Stimulated activated CD8-positive, alpha-beta memory T cell treated with anti-CD3 and anti-CD28 coated beads, Interleukin-15, amount 100 ng/mL, for 24 hours (primary cell): ENCODE results near the gene INTS2.
"Not testable (repeated sequence)": the region's sequence is repeated elsewhere in the genome, so short reads cannot be mapped to it uniquely, and the experiment has no call there.

Experiments used
- DNase-seq: peaks from one replicate; pipeline ENCODE4 v3.0.0-alpha.2; 2020; ENCODE audit warnings: low read depth

The INTS2 gene

GRCh38 chr17:61849674-61850073 lies 78.1 kb downstream of the INTS2 start:
- DNase-seq, result no peak

GRCh38 chr17:61848896-61849295 lies 78.9 kb downstream of the INTS2 start:
- DNase-seq, result no peak

- no peak for DNase-seq
Observed at GRCh38 chr17:61848247-61848646, 79.5 kb downstream of the INTS2 start.

- no peak for DNase-seq
Observed at GRCh38 chr17:61847659-61848058, 80.1 kb downstream of the INTS2 start.

- no peak for DNase-seq
Observed at GRCh38 chr17:61846761-61847375, 80.9 kb downstream of the INTS2 start.

GRCh38 chr17:61846088-61846487 lies 81.7 kb downstream of the INTS2 start:
- no peak for DNase-seq

GRCh38 chr17:61843435-61843834 lies 84.3 kb downstream of the INTS2 start:
- DNase-seq, result no peak

- no peak for DNase-seq
Observed at GRCh38 chr17:61842899-61843298, 84.9 kb downstream of the INTS2 start.

- DNase-seq, result no peak
Observed at GRCh38 chr17:61839300-61839786, 88.4 kb downstream of the INTS2 start.

- DNase-seq, result no peak
Observed at GRCh38 chr17:61837175-61838051, 90.4 kb downstream of the INTS2 start.

- DNase-seq, result no peak
Observed at GRCh38 chr17:61836266-61837174, 91.3 kb downstream of the INTS2 start.

GRCh38 chr17:61835606-61836005 lies 92.2 kb downstream of the INTS2 start:
- no peak for DNase-seq

GRCh38 chr17:61834610-61835009 lies 93.2 kb downstream of the INTS2 start:
- no peak for DNase-seq

GRCh38 chr17:61833536-61834193 lies 94.1 kb downstream of the INTS2 start:
- DNase-seq, result no peak

GRCh38 chr17:61832463-61832862 lies 95.3 kb downstream of the INTS2 start:
- no peak for DNase-seq

GRCh38 chr17:61831099-61831498 lies 96.7 kb downstream of the INTS2 start:
- DNase-seq, result no peak

- no peak for DNase-seq
Observed at GRCh38 chr17:61828694-61829093, 99.1 kb downstream of the INTS2 start.

GRCh38 chr17:61827649-61828395 lies 100.0 kb downstream of the INTS2 start:
- DNase-seq, result no peak

GRCh38 chr17:61826866-61827265 lies 100.9 kb downstream of the INTS2 start:
- not testable (repeated sequence) for DNase-seq

- not testable (repeated sequence) for DNase-seq
Observed at GRCh38 chr17:61826198-61826597, 101.6 kb downstream of the INTS2 start.
